DLD1 (cell line): ENCODE results near the gene SPG21.

Experiments
- in situ Hi-C: cut with HindIII; loops from 2 replicates; pipeline ENCODE4 v1.10.0; 2017; ENCODE audit warnings: low sequenced_read_pairs

The SPG21 gene

DNA sequence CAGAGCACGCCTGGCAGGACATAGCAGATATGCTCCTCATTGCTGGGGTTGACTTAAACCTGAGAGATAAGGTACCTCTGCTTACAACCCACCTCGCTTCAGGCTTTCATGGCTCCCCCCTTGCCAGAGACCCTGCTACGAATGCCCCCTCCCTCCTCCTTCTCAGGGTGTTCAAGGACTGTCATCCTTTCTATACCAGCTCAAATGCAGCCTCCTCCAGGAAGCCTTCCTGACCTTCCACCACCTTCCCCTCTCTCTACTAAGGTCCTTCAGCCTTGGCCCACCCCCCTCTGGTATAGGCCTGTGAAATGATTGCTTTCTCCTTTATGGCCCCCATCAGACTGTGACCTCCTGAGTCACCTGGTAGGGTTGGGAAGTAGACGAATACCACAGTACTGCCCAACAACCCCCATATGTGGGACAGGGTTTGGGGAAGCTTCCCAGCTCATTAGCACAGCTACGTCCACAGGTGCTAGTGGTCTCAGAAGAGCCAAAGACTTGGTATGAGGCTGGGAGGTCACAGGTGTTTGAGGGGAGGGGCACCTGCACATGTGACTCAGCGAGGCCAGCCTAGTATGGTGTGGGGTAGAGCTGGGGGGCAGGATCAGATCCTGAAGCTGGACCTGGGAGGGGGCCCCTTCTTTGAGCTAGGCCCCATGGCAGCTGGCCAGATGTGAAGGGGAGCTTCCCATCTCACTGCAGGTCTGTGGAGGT, 46.0 kb downstream of the SPG21 start:
- in situ Hi-C loops: no loop called here

DNA sequence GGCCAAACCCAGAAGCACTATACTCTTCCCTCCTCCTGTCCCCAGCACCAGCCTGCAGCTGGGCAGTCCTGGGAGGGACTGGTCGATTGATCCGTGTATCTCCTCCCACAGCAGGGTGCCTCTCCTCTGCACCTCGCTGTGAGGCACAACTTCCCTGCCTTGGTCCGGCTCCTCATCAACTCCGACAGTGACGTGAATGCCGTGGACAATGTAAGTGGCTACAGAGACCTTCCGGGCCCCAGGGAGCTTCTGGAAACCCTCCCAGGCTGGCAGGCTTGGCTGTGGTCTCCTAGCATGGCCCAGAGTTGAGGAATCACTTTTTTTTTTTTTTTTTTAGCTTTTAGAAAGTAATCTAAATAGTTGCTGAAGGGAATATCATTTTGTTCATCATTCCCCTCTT, 47.4 kb downstream of the SPG21 start:
- in situ Hi-C loops: no loop called here

DNA sequence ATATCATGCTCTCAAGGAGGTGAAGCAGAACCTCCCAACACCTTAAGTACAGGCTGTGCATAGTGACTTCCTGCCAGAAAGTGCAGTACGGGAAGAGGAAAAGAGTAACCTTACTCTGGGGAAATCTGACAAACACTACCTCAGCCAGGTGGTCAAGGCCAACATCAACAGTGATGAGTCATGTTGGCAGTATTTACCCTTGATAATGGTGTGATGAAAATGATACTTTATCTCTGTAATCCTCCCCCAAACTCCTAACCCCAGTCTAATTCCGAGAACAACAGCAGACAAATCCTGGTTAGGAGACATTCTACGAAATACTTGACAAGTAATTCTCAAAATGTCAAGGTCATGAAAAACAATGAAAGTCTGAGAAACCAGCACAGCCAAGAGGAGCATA, 51.5 kb downstream of the SPG21 start:
- in situ Hi-C loops: no loop called here

- in situ Hi-C loops: no loop called here
These were observed 55.7 kb downstream of the SPG21 start for GRCh38 chr15:64934023-64934422.

DNA sequence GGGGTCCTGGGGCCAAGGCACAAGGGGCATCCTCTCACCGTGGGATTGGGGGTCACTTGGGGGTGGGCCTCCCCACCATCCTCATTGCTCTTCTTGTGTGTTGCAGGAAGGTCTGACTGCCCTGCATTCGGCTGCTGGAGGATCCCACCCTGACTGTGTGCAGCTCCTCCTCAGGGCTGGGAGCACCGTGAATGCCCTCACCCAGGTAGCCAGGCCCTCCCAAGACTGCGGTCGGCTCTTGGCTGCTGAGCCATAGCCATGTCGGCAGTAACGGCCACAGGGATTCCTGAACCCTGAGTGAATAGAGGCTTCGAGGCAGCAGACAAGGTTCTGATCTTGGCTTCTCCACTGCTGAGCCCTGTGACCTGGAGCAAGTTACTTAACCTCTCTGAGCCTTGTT, 58.3 kb downstream of the SPG21 start:
- in situ Hi-C loops: no loop called here

DNA sequence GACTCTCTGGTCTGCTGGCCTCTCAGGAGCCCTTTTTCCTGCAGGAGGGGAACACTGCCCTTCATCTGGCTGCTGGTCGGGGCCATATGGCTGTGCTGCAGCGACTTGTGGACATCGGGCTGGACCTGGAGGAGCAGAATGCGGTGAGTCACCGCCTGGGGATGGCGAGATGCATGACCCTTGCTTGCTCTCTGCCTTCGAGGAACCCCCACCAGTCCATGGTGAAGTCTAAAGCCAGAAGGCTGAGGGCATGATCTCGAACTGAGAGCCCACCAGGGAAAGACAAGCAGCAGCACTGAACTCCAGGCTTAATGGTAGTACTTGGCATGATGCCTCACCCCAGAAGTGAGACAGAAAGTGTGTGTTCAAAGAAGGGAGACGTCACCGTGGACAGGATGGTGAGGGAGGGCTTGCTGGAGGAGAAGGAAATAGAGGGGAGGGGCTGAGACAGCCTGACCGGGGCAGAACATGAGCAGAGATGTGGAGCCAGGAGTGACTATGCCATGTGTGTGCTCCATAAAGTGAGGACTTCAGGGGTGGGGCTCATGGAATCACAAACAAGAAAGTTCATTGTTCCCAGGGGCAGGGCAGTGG, 58.8 kb downstream of the SPG21 start:
- in situ Hi-C loops: no loop called here

DNA sequence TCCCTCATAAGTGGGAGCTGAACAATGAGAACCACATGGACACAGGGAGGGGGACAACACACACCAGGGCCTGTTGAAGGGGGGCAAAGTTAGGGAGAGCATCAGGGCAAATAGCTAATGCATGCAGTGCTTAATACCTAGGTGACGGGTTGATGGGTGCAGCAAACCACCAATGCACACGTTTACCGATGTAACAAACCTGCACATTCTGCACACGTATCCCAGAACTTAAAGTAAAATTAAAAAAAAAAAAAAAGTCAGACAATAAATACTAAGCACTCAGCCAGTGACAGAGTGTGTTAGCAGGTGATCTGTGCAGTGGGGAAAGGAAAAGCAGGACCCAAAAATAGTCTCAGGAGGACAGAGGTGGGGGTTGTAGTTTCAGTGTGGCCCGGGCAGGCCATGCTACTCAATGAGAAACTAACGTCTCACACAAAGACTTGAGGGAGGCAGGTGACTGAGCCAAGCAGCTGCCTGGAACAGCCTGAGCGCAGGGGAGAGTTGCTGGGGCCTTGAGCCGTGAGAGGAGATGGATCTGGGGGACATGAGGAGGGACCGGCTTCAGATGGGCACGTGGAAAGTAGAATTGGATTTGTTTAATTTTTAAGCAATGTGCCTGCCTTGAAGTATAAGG, 59.6 kb downstream of the SPG21 start:
- in situ Hi-C loops: no loop called here

DNA sequence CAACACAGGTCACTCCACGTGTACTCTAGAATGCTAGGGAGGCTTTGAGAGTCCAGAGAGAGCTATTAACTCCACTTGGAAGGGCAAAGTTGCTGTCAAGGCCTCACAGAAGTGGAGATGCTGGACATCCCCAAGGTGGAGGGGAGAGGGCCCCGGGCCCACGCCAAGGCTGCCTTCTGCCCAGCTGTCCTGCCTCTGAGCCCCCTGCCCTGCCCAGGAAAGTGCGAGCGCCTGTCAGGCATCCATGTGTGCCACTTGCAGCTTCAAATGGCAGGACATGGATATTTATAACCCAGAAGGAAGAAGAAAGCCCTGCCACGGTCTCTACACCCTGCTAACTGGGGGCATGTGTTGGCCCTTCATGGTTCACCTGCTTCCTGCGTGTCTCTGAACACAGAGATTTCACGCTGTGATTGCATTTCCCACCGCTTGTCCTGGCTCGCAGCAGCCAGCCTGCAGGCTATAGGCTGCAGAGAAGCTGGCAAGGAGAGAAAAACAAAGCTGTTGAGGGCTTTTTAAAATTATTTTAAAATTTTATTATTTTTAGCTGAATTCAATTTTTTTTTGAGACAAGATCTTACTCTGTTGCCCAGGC, 61.0 kb downstream of the SPG21 start:
- in situ Hi-C loops: loop anchor here (10.0 kb wide), 1 partner anchor 204 kb away; no protein-coding TSS in a partner anchor

DNA sequence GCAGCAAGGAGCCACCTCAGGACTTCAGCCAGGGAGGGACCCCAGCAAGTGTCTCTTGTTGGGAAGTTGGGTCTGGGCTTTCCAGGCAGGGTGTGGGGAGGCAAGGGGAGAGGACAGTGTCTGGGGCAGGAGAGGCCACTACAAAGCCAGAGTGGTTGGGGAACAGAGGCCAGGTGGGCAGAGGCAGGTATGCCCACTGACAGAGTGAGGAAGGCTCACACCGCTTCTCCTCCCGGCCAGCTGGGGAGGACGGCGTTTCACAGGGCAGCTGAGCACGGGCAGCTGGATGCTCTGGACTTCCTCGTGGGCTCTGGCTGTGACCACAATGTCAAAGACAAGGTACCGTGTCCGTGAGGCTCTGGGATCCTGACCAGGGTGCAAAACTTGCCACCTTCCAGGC, 63.1 kb downstream of the SPG21 start:
- in situ Hi-C loops: loop anchor here (10.0 kb wide), 1 partner anchor 202 kb away; no protein-coding TSS in a partner anchor

DNA sequence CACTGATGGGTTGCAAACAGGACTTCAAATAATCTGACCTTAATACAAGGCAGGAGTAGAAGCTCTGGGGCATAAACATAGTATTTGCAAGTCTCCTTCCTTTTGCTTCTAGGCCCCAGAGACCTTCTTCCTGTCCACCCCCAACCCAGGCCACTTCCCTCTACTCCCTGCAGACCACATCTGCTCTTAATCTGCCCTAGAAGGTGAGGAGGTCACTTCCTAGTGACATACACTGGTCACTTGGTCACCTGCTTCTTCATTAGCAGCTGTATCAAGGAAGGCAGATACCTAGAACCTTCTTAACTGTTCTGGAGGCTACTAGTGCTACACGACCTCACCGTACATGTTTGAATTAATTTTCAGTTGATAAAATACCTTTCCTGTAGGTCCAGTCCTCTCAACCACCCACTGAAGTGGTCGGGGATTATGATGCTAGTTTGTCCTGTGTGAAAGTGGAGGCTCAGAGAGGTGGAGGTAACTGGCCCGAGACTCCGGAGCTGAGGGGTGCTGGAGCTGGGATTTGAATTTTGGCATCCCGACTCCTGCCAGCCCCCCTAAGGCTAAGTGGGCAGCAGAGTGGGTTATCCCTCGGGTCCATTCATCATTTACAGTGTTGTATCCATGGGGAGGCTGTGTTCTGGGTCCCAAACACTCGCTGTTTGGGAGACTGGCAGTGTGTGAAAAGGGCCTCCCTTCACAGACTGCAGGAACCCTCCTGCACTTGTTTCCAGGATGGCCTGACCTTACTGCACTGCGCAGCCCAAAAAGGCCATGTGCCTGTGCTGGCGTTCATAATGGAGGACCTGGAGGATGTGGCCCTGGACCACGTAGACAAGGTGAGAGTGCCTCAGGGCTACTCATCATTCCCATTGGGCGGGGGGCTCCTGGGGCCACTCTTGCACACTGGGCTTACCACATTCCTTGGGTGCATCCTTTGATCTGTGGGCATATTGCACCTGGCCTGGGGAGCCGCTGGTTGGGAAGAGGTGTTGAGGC, 64.1 kb downstream of the SPG21 start:
- in situ Hi-C loops: loop anchor here (10.0 kb wide), 1 partner anchor 201 kb away; no protein-coding TSS in a partner anchor

GRCh38 chr15:64923546-64923945, 66.2 kb downstream of the SPG21 start:
- in situ Hi-C loops: loop anchor here (5.0 to 10.0 kb wide), 2 partner anchors 86 to 199 kb away; no protein-coding TSS in a partner anchor

DNA sequence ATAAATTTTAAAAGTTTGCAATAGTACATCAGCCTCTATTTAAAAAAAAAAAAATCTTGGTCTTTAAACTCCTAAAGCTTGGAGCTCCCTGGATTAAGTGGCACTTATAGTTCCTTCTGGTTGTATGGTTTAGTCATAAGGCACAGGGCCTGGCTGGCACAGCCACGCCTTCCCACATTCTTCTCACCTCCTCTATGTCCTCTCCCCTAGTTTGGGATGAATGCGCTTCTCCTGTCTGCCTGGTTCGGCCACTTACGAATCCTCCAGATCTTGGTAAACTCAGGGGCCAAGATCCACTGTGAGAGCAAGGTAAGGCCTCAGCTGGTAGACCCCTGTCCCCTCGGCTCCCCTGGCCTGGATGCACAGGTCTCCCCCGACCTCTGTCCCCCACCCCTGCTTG, 68.0 kb downstream of the SPG21 start:
- in situ Hi-C loops: loop anchor here (5.0 to 10.0 kb wide), 2 partner anchors 84 to 197 kb away; no protein-coding TSS in a partner anchor

- in situ Hi-C loops: loop anchor here (5.0 to 10.0 kb wide), 2 partner anchors 82 to 195 kb away; no protein-coding TSS in a partner anchor
These were observed 70.0 kb downstream of the SPG21 start for GRCh38 chr15:64919721-64920120.

DNA sequence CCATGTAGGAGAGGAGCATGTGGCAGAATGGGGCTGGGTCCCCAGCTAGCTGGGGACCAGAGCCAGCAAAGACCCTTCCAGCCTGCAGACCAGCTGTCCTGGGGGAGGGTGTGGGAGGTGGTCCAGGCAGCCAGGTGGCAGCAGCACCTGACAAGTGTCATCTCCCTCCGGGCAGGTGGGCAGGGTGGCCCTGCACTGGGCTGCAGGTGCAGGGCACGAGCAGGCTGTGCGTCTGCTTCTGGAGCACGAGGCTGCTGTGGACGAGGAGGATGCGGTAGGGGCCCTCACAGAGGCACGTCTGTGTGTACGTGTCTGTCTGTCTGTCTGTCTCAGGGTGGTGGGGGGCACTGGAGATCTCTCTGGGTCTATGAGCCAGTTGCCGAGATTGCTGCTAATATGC, 72.5 kb downstream of the SPG21 start:
- in situ Hi-C loops: no loop called here

DNA sequence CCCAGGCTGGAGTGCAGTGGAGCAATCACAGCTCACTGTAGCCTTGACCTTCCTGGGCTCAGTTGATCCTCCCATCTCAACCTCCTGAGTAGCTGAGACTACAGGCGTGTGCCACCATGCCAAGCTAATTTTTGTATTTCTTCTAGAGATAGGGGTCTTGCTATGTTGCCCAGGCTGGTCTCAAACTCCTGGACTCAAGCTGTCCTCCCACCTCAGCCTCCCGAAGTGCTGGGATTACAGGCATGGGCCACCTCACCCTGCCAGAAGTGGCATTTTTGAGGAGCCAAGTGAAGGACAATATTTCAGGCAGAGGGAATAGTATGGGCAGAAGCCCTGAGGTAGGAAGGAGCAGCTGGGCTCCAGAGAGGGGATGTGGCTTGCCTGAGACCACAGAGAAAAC, 73.3 kb downstream of the SPG21 start:
- in situ Hi-C loops: no loop called here

- in situ Hi-C loops: no loop called here
These were observed 74.0 kb downstream of the SPG21 start for GRCh38 chr15:64915518-64916227.
